Hepatocyte (in vitro differentiated cells): ENCODE results near the gene TEPSIN. TPM values are rescaled to one million over a fixed set of nuclear protein-coding genes. Genes with fewer than 3 reads are reported as not detected.

ENCODE experiments used
- DNase-seq: peaks from one replicate; pipeline ENCODE4 v3.0.0-alpha.2; 2016; ENCODE audit warnings: low spot score
- H2AFZ ChIP-seq: fragments of 200-600 bp; sonication (generic); 2 replicates; pipeline ENCODE4 v1.6.0; 2016; ENCODE audit warnings: antibody characterized with exemption, mild to moderate bottlenecking
- H3K27ac ChIP-seq: fragments of 200-600 bp; sonication (generic); 2 replicates; pipeline ENCODE4 v1.5.1; 2016; ENCODE audit warnings: mild to moderate bottlenecking
- H3K27me3 ChIP-seq: fragments of 200-600 bp; sonication (generic); 2 replicates; pipeline ENCODE4 v1.6.1; 2016
- H3K36me3 ChIP-seq: fragments of 200-600 bp; sonication (generic); replicated peaks from 2 replicates; pipeline ENCODE4 v1.5.1; 2016; ENCODE audit warnings: low read depth; ENCODE audit not compliant: insufficient read depth
- H3K4me1 ChIP-seq: fragments of 200-600 bp; sonication (generic); 2 replicates; pipeline ENCODE4 v1.5.1; 2016; ENCODE audit warnings: mild to moderate bottlenecking, moderate library complexity; ENCODE audit not compliant: insufficient read depth
- H3K4me2 ChIP-seq: fragments of 200-600 bp; sonication (generic); 2 replicates; pipeline ENCODE4 v1.6.0; 2016
- H3K4me3 ChIP-seq: fragments of 200-600 bp; sonication (generic); 2 replicates; pipeline ENCODE4 v1.5.1; 2016; ENCODE audit warnings: mild to moderate bottlenecking
- H3K79me2 ChIP-seq: fragments of 200-600 bp; sonication (generic); 2 replicates; pipeline ENCODE4 v1.6.0; 2017; ENCODE audit warnings: mild to moderate bottlenecking
- H3K9me2 ChIP-seq: fragments of 200-600 bp; sonication (generic); replicated peaks from 2 replicates; pipeline ENCODE4 v1.6.0; 2017; ENCODE audit warnings: mild to moderate bottlenecking; ENCODE audit not compliant: insufficient read depth
- H3K9me3 ChIP-seq: fragments of 200-600 bp; sonication (generic); 2 replicates; pipeline ENCODE4 v1.5.1; 2016; ENCODE audit warnings: low read depth, mild to moderate bottlenecking
- H4K20me1 ChIP-seq: fragments of 200-600 bp; sonication (generic); 2 replicates; pipeline ENCODE4 v1.6.0; 2016; ENCODE audit warnings: mild to moderate bottlenecking; ENCODE audit not compliant: insufficient read depth, poor library complexity, severe bottlenecking
- EZH2 ChIP-seq: fragments of 200-600 bp; sonication (generic); IDR thresholded peaks from 2 replicates; pipeline ENCODE4 v1.6.1; 2016; ENCODE audit warnings: antibody characterized with exemption, mild to moderate bottlenecking, borderline replicate concordance
- EZH2phosphoT487 ChIP-seq: fragments of 200-600 bp; sonication (generic); IDR thresholded peaks from one replicate; pipeline ENCODE4 v1.6.1; 2018; ENCODE audit warnings: antibody characterized with exemption, mild to moderate bottlenecking, low read depth, moderate library complexity; ENCODE audit not compliant: unreplicated experiment, severe bottlenecking
- WGBS: methylation state at CpG from one replicate; pipeline ENCODE4 v1.1.6; 2016; ENCODE audit warnings: low lambda C conversion rate; ENCODE audit errors: missing lambda C conversion rate; 5-methylcytosine and 5-hydroxymethylcytosine counted together
- polyA plus RNA-seq: library from polyadenylated mRNA; unstranded; fragments of >200 nt; fragmentation: Nextera tagmentation; extraction: Ambion mirVana; gene quantifications from 2 replicates; pipeline ENCODE4 v1.2.1, GENCODE V29; 2016
- total RNA-seq: library from RNA; depleted of rRNA; stranded (reverse); fragments of >200 nt; gene quantifications from 2 replicates; pipeline ENCODE4 v1.2.3, GENCODE V29; 2014
- TF ChIP-seq, protein P1 (sequence below): fragments of 200-600 bp; sonication (generic); IDR thresholded peaks from 2 replicates; pipeline ENCODE4 v1.5.1; 2016; ENCODE audit warnings: antibody characterized with exemption, mild to moderate bottlenecking; ENCODE audit not compliant: poor library complexity

Gene TEPSIN
- total and polyA plus RNA-seq, 2 experiments from 2014 or later: 34.1 to 44.3 TPM

- Histone ChIP-seq H3K4me3 (no peak overlapping the region), H3K27me3 (no peaks in the 10 kb centered on the region), H3K9me3 (no peaks in the 10 kb centered on the region), H2AFZ (no peak overlapping the region), H3K79me2 (peaks cover 6% of the 10 kb centered on the region), H3K36me3 (no peaks in the 10 kb centered on the region), H3K4me1 (peaks cover 12% of the 10 kb centered on the region), H3K4me2 (no peak overlapping the region), H4K20me1 (peaks cover 2% of the 10 kb centered on the region), H3K27ac (no peak overlapping the region), H3K9me2 (no peaks in the 10 kb centered on the region)
- DNase-seq: peak; percentile 44
- TF ChIP-seq, protein P1, sequence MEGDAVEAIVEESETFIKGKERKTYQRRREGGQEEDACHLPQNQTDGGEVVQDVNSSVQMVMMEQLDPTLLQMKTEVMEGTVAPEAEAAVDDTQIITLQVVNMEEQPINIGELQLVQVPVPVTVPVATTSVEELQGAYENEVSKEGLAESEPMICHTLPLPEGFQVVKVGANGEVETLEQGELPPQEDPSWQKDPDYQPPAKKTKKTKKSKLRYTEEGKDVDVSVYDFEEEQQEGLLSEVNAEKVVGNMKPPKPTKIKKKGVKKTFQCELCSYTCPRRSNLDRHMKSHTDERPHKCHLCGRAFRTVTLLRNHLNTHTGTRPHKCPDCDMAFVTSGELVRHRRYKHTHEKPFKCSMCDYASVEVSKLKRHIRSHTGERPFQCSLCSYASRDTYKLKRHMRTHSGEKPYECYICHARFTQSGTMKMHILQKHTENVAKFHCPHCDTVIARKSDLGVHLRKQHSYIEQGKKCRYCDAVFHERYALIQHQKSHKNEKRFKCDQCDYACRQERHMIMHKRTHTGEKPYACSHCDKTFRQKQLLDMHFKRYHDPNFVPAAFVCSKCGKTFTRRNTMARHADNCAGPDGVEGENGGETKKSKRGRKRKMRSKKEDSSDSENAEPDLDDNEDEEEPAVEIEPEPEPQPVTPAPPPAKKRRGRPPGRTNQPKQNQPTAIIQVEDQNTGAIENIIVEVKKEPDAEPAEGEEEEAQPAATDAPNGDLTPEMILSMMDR: peak; percentile 66
- no peak for TF ChIP-seq EZH2
- 66% methylated on average over 19 of the region's 19 CpGs for WGBS
Observed at GRCh38 chr17:81253358-81254131, 14.7 kb upstream of the TEPSIN start.

DNA sequence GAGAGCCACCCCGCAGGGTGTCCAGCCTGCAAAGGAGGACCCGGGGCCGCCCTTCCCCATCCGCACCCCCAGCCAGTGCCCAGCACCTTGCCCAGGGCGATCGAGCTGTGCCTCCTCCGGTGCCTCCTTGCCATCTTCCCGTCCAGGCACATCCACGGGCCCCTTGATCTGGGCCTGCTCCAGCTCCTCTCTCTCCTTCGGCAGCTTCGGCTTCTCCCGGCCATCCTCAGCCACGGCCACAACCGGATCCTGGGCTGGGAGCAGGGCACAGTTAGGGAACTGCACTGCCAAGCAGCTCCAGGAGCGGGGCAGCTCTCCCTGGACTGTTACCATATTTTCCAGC lies 14.1 kb upstream of the TEPSIN start:
- H3K27ac ChIP-seq: no peak overlapping the region

GRCh38 chr17:81252326-81252986 lies 13.6 kb upstream of the TEPSIN start:
- Histone ChIP-seq H3K9me2 (no peaks in the 10 kb centered on the region), H4K20me1 (no peaks in the 10 kb centered on the region), H3K4me2 (no peak overlapping the region), H3K9me3 (no peaks in the 10 kb centered on the region), H2AFZ (no peak overlapping the region), H3K27ac (no peak overlapping the region), H3K27me3 (no peaks in the 10 kb centered on the region), H3K36me3 (no peaks in the 10 kb centered on the region), H3K4me3 (no peak overlapping the region), H3K79me2 (peaks cover 6% of the 10 kb centered on the region), H3K4me1 (peaks cover 12% of the 10 kb centered on the region)
- WGBS: 91% methylated on average over 15 of the region's 15 CpGs
- TF ChIP-seq EZH2phosphoT487 (no peak), EZH2 (no peak)
- TF ChIP-seq, protein P1: no peak
- DNase-seq: no peak

More for the DNA sequence above, 14.1 kb upstream of the TEPSIN start:
- H3K79me2 ChIP-seq: peaks cover 6% of the 10 kb centered on the region
- H3K9me2 ChIP-seq: no peaks in the 10 kb centered on the region
- no peak for TF ChIP-seq EZH2phosphoT487
- TF ChIP-seq, protein P1: no peak
- TF ChIP-seq EZH2: no peak
- WGBS: 88% methylated on average over 15 of the region's 15 CpGs
- H3K4me2 ChIP-seq: no peak overlapping the region
- H3K9me3 ChIP-seq: no peaks in the 10 kb centered on the region
- no peaks in the 10 kb centered on the region for H3K27me3 ChIP-seq
- DNase-seq: no peak
- H2AFZ ChIP-seq: no peak overlapping the region
- H4K20me1 ChIP-seq: peaks cover under 1% of the 10 kb centered on the region
- no peak overlapping the region for H3K4me3 ChIP-seq
- H3K36me3 ChIP-seq: no peaks in the 10 kb centered on the region
- peaks cover 12% of the 10 kb centered on the region for H3K4me1 ChIP-seq
